HG03457 (cell line): Measurements from ENCODE around the gene COL4A2.

Source experiments
- ATAC-seq: cut with Tn5 transposase; IDR thresholded peaks from one replicate; pipeline ENCODE4 v1.9.1; 2021; ENCODE audit warnings: moderate number of reproducible peaks; ENCODE audit not compliant: unreplicated experiment

COL4A2 gene

DNA sequence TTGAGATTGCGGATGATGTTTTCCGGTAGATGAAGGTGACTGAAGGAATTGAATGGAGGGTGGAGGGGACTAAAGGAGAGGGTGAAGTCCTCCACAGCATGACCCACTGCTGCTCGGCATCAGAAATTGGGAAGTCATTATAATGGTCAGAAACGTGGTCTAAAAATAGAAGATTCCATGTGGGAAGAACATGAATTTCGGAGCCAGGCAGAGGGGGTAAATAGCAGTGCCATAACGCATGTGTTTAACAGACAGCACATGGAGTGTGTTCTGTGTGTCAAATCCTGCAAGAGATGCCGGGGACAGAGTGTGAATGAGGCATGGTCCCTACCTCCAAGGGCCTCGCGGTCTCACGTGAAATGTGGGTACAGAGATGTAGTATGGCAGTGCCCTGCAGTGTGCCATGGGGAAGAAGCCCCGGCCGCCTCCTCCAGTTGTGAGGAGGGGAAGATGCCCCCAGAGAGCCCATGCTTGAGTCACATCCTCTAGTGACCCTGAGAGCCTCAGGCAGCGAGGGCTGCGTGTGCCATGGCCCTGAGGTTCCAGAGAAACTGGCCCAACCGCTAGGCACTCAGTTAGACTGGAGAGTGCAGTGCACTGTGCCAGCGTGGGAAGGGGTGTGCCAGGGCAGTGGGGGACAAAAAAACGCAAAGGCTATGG, 106.1 kb downstream of the COL4A2 start:
- no peak for ATAC-seq

DNA sequence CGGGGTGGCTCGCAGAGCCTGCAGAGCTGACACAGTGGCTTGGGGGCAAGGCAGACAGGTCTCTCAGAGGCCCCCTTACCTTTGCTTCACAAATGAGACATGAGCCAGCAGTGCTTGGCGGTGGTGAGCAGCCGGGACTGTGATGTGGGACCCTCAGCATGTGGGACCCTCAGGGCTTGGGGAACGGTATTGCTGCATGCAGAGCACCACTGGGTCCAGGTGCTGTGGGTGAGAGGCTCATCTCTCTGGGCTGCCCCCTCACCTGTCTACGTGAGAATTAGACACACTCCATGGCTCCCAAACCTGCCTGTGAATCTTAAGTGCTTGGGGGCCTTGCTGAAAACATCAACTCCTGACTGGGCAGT, 106.6 kb downstream of the COL4A2 start:
- ATAC-seq = no peak

DNA sequence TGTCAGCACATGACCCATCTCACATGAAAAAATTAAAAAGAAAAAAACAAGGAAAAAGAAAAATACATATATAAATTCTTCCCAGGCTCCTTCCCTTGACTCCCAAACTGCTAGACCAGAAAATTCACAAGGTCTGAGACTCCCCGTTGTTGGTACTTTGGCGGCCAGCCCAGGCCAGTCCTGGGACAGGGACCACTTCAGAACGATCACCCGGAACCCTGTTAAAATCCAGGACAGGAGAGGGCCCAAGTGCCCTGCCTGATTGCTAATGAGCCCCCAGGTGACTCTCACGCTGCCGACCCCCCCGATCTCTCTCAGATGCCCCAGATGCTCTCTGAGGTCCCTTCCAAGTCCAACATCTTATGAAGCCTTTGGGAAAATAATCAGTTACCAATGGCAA, 107.2 kb downstream of the COL4A2 start:
- no peak for ATAC-seq

DNA sequence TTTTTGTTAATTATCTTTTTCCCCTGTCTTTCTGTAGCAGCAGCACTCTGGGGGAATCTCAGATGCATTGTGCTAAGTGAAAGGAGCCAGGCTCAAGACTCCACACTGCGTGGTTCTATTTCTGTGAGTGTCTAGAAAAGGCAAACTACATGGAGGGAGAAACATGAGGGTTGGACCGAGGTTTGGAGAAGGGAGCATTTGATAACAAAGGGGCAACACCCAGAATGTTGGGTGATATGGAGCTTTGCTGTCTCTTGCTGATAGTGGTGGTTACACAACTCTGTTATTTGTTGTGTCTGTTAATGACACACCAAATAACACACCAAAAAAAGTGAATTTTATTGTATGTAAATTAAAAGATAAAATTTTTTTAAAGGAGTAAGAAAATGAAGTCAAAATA, 107.8 kb downstream of the COL4A2 start:
- ATAC-seq = no peak

DNA sequence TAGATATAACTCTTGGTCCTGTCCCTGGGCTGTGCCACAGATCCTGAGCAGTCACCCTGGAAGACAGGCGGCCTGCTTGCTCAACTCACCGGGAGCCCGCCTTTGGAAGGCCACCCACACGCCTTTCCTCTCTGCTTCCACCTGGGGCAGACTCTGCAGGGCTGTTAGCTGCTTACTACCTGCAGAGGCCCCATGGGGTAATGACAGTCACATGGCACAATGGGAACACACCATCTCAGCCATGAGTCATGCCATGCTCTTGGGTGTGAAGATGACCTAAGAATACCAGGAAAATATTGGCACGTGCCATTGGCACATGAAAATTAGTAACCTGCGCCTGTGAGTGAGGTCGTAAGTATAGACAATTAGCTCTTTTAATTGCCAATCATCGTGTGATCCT, 108.6 kb downstream of the COL4A2 start:
- ATAC-seq = no peak

DNA sequence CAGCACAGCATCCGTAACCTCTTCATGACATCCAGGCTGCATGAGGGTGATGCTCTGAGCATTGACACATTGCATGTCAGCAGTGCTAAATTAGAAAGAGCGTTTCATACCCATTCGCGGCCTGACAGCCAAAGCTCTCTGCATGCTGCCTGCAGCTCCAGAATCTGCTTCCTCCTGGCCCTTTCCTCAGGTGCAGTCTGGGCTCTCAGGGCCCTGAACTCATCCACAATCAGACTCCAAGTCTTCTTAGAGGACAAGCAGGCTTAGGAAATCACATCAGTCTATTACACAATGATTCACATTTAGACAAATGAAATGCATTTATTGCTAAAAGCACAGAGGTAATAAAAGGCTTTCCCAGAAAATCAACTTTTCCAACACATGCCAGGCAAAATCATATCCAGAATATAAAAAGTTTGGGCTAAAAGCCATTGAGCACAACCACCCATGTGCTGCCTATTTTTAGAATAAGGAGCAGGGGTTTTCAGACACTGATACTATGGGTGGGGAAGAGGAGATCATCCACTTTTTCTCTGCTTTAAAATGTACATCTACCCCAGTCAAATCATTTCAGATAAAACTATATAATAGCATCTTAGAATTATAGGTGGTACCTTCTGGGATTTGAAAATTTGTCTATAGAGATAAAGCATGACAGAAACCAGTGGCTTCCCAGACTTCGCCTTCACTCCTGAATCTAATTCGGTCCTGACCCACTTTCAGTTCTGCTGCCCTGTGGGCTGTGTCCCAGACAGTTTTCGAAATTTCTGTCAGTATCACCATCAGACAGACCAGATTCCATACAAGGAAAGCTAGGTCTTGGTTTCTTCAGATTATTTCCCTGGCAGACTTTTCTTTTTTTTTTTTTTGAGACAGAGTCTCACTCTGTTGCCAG, 109.3 kb downstream of the COL4A2 start:
- no peak for ATAC-seq

DNA sequence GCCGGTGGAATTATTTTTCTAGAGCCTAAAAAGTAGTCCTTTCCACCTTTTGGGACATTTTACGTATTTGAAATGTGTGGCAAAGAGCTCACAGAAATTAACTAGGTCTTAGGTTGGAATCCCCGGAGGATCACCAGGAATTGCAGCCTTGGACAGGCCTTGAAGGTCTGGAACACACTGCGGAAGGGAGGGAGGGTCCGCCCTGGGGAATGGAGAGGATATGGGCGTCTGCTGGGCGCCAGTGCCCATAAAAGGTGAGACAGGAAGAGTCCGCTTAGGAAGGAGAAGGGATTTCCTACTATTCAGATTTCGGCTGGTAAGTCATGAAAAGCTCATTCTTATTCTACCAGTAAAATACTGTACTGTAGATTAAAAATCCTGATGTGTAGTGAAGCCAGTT, 111.9 kb downstream of the COL4A2 start:
- ATAC-seq = no peak

DNA sequence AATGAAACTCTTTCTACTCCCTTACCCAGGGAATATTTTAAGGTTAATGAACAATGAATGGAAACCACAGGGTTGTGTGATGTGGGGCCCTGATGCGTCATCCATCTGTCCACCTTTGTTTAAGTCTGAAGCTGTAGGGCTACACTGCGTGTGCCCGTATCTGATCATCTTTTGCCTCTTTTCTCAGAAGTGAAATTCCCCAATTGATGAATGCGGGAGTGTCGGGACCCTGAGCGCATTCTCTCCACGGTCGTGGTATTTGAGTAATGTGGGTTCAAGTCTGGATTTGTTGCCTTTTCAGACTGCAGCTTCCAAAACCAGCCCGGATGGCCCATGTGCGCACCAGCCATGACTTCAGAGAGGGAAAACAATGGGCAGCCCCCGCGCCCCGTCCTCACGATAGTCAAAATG, 112.3 kb downstream of the COL4A2 start:
- no peak for ATAC-seq

DNA sequence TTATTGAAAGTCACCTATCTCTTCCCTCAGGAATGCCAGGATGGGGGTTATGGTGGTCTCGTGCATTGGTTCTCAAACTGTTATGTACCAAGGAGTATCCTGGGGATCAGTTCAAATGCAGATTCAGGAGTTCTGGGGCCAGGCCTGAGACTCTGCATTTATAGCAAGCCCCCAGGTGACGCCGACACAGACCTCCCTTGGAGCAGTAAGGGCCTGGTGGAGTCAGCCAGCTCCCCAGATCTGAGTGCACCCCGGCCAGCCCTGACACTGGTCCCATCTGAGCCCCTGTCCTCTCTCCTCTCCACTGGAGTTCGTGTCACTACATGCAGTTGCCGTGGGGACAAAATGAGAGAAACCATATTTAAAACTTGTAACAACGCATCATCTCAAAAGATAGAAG, 112.9 kb downstream of the COL4A2 start:
- ATAC-seq = no peak

DNA sequence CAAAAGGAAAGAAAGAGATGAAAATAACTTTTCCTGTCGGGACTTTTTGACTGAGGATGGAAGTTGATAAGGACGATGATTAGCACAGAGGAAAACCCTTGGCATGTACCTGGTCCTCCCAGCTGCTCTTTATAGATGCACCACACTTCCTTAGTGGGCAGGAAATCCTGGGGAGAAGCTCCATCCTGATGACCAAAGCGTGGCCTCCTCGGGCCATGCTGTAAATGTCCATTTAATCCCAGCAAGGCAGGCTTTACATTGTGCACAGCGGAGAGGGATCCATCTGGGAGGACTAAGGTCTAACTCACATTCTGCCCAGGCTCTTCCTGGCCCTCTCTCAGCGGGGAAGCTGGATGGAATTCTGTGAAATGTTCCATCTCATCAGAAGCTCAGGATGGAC, 113.5 kb downstream of the COL4A2 start:
- no peak for ATAC-seq

DNA sequence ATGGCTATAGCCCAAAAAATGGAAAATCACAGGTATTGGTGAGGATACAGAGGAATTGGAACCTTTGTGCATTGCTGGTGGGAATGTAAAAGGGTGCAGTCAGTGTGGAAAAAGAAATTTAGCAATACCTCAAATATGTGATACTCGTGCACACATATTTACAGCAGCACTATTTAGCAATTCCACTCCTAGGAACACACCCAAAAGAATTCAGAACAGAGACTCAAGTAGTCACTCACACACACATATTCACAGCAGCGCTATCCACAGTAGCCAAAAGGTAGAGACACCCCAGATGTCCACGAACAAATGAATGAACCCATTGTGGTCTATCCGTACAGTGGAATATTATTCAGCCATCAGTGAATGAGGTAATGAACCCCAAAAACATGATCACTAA, 114.0 kb downstream of the COL4A2 start:
- no peak for ATAC-seq

DNA sequence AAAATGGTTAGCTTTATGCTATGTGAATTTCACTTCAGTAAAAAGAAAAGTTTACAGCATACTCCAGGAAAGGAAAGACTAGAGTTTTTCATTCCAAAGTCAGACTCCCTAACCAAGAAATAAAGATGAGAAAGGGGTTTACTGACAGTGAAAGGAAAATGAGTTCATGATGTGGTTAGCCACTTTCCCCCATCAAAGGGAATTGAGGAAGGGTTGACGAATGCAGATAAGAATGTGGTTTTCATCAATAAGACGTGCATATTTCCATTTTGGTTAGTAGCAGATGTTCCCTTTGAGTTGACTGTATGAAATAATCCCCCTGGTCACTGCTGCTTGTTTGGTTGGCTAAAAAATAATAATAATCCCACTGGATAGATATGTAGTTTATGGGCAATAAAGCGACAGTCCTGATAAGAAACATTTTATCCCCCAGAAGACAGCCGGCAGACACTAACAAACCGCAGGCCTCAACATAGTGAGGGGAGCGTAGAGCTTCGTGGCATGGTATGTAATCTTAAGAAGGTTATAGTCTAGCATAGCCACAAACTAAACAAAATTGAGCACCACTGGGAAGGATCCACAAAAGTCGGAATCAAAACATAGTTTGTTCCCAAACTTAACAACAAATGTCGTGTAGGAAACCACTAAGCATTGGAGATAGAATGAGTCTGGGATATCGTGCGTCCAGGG, 114.8 kb downstream of the COL4A2 start:
- ATAC-seq = no peak

DNA sequence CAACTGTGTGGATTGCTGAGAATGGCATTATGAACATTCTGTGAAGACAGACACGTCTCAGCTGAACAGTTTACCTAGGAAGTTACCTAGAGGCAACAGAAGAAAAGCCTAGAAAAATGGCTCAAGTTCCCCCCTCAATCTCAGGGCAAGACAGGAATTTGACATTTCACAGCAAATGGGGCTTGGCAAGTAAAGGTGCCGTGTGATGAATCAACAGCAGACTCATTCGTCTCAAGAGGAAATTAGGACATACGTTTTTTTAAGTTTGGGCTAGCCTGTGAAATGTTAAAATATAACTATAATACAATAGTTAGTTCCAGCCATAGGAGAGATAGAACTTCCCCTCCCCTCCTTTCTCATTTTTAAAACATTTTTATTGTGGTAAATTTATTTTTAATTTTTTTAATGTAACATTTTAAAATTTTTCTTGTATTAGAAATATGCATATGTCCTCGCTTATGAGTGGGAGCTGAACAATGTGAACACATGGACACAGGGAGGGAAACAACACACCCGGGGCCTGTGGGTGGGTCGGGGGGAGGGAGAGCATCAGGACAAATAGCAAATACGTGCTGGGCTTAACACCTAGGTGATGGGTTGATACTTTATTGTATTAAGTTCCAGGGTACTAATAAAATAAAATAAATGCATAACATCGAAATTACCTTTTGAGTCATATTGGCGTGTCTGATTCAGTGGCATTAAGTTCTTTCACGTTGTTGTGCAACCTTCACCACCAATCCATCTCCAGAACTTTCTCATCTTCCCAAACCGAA, 116.0 kb downstream of the COL4A2 start:
- ATAC-seq = no peak

DNA sequence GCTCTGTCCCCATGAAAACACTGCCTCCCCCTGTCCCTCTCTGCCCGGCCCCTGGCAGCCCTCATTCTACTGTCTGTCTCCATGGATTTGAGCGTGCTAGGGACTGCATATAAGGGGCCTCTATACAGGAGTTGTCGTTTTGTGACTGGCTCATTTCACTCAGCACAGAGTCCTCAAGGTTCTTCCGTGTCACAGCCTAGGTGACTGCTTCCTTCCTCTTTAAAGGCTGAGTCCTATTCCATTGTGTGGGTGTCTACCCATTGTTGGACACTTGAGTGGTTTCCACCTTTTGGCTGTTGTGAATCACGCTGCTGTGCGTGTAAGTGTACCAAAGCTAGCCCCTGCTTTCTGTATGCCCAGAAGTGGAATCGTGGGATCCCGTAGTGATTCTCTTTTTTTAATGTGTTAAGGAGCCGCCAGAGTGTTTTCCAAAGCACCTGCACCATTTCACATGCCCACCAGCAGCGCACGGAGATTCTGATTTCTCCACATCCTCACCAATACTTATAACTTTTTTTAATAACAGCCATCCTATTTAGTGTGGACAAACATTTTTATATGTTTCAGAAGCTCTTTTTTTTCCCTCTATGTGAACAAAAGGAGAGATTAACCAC, 116.7 kb downstream of the COL4A2 start:
- ATAC-seq = no peak

DNA sequence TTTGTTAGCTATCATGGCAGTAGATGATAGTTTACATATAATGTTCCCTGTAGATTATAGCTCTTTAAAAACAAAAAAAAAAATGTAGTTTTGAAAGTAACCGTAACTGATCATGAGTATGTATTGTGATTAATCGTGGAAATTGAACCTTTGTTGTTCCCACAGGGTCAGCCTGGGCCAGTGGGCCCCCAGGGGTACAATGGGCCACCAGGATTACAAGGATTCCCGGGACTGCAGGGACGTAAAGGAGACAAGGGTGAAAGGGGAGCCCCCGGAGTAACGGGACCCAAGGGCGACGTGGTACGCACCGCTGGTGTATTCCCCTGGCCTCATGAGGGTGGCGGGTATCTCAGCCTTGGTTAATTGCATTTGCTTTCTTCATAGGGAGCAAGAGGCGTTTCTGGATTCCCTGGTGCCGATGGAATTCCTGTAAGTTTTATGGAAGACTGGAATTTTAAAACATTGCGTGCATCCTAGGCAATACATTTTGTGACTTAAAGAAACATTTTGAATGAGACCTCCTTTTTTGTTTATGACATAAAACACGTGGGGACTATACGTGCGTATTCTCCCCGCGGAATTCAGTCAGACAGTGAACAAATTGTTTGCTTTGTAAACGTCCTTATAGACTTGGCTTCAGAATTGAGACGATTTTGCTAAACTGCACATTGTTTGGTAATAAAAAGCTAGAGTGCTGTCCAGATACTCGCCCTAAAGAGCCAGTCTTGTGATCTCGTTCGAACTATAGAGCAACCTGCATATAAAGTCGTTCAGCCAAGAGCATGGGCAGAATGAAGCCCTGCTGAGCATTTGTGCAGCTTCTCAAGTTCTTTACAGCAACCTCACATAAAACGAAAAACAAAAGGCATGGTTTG, 117.7 kb downstream of the COL4A2 start:
- no peak for ATAC-seq

DNA sequence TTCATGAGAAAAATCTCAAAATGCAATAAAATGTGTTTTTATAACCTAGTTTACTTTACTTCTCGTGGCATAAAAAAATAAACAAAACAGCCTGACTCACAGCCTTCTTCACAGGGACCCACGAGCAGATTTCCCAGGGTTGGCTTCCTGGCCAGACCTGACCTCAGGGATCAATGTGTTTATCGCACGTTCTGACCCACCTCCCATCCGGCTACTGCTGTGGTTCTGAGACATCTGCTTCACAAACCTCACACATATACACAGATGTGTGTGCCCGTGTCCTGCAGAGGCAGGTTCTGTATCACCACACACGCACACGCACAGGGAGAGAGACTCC, 118.3 kb downstream of the COL4A2 start:
- no peak for ATAC-seq

DNA sequence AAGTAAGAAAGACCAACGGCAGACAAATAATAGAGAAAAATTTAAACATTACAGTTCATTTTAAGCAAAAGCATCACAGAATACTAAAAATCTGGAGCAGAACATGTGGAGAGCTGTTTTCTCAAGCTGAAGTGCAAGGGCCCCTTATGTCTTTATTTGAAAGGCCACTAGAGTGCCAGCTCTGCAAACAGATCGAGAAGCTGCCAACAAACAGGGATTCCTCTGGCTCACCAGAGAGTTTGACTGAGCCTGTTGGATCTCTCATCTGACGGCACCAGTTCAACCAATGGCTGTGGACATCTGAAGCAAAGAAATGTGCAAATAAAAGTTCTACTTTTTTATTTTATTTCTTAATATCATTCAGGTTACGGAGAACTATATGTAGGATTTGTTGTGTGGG, 119.7 kb downstream of the COL4A2 start:
- no peak for ATAC-seq

DNA sequence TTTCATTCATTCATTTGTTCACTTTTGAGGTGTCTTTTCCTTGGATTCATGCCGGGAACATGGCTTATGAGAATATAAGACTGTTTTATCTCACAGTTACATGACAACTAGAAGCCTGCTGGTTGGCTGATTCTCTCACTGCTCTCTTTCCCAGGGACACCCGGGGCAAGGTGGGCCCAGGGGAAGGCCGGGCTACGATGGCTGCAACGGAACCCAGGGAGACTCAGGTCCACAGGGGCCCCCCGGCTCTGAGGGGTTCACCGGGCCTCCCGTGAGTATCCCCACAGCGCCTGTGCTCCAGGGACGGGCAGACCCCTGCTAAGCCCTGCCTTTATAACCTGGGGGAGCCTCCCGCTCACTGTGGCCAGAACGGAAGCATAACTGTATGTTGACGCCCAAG, 121.2 kb downstream of the COL4A2 start:
- no peak for ATAC-seq

DNA sequence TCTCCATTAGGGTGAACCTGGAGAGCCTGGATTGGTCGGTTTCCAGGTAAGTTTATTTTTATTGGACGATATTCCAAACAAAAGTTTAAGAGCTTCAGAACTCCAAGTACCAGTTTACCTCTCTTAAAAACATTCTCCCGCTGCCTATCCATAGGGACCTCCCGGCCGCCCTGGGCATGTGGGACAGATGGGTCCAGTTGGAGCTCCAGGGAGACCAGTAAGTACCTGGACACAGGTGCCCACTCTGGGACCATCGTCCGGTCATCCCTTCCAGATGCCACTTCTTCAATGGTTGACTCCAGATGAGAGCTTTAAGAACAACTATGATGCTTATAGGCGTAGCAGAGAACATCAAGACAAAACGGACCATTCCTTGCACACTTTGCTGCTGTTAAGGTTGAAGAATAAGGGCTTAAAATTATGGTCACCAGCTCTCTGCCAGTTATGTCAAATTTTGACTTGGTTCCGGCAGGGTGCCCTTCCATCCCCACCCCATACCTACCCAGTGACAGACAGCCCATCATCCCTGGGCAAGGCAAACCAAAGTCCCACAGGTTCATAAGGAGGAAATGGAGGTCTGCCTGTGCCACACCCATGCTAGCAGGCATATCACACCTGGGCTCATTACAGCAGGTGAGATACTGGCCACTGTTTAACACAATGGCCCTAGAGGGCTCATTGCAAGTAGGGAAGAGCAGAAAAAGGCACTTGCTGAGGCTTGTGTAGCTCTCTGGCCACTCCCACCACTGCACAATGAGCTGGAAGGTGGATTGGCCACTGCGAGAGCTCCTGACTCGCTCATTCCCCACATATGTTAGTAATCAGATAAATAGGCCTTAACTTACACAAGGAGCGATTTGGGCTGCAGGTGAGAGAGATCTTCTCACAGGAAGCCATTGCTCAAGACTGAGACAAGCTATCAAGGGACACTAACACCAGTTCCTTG, 123.6 kb downstream of the COL4A2 start:
- no peak for ATAC-seq
